MM.1S (cell line): Measurements from ENCODE around the gene CYP27C1.

Experiments
- DNase-seq: peaks from one replicate; pipeline ENCODE4 v3.0.0-alpha.2; 2015
- H2AFZ ChIP-seq: fragments of 300-600 bp; sonication (generic); 2 replicates; pipeline ENCODE4 v1.6.0; 2016; ENCODE audit warnings: antibody characterized with exemption, low read length
- H3F3A ChIP-seq: fragments of 300-600 bp; sonication (generic); 2 replicates; pipeline ENCODE4 v1.6.1; 2016; ENCODE audit warnings: mild to moderate bottlenecking, antibody characterized with exemption, low read length, moderate library complexity, mixed read lengths; ENCODE audit not compliant: insufficient read depth
- H3K27ac ChIP-seq: fragments of 300-600 bp; sonication (generic); 2 replicates; pipeline ENCODE4 v1.5.1; 2016; ENCODE audit warnings: mild to moderate bottlenecking, low read length
- H3K27me3 ChIP-seq: fragments of 300-600 bp; sonication (generic); replicated peaks from 2 replicates; pipeline ENCODE4 v1.6.0; 2016; ENCODE audit warnings: low read length; ENCODE audit not compliant: insufficient read depth
- H3K36me3 ChIP-seq: fragments of 300-600 bp; sonication (generic); replicated peaks from 2 replicates; pipeline ENCODE4 v1.6.1; 2016; ENCODE audit warnings: mild to moderate bottlenecking, low read length, mixed read lengths; ENCODE audit not compliant: insufficient read depth
- H3K4me1 ChIP-seq: fragments of 300-600 bp; sonication (generic); 2 replicates; pipeline ENCODE4 v1.6.1; 2016; ENCODE audit warnings: low read length, mixed read lengths
- H3K4me2 ChIP-seq: fragments of 300-600 bp; sonication (generic); 2 replicates; pipeline ENCODE4 v1.6.0; 2016; ENCODE audit warnings: low read depth, low read length
- H3K4me3 ChIP-seq: fragments of 300-600 bp; sonication (generic); 2 replicates; pipeline ENCODE4 v1.5.1; 2016; ENCODE audit warnings: low read length, mixed read lengths
- H3K79me2 ChIP-seq: fragments of 300-600 bp; sonication (generic); 2 replicates; pipeline ENCODE4 v1.6.1; 2016; ENCODE audit warnings: mixed run types, low read length, mixed read lengths
- H3K9ac ChIP-seq: fragments of 300-600 bp; sonication (generic); 2 replicates; pipeline ENCODE4 v1.6.1; 2016; ENCODE audit warnings: low read length, mixed read lengths
- H3K9me2 ChIP-seq: fragments of 300-600 bp; sonication (generic); replicated peaks from 2 replicates; pipeline ENCODE4 v1.6.1; 2016; ENCODE audit warnings: mild to moderate bottlenecking, low read length, mixed read lengths; ENCODE audit not compliant: insufficient read depth
- H3K9me3 ChIP-seq: fragments of 300-600 bp; sonication (generic); replicated peaks from 2 replicates; pipeline ENCODE4 v1.6.1; 2016; ENCODE audit warnings: mild to moderate bottlenecking, low read length, mixed read lengths; ENCODE audit not compliant: insufficient read depth
- H4K20me1 ChIP-seq: fragments of 300-600 bp; sonication (generic); 2 replicates; pipeline ENCODE4 v1.6.1; 2016; ENCODE audit warnings: mild to moderate bottlenecking, low read length, moderate library complexity, mixed read lengths; ENCODE audit not compliant: insufficient read depth
- CTCF ChIP-seq: fragments of 300-600 bp; sonication (generic); IDR thresholded peaks from 2 replicates; pipeline ENCODE4 v1.5.1; 2016; ENCODE audit warnings: antibody characterized with exemption, low read length, mixed read lengths
- EZH2 ChIP-seq: fragments of 300-600 bp; sonication (generic); optimal IDR thresholded peaks from 2 replicates; pipeline ENCODE3; 2017; ENCODE audit warnings: low read depth, mild to moderate bottlenecking, antibody characterized with exemption, low read length, mixed read lengths
- EZH2phosphoT487 ChIP-seq: fragments of 300-600 bp; sonication (generic); IDR thresholded peaks from 2 replicates; pipeline ENCODE4 v1.6.1; 2018; ENCODE audit warnings: antibody characterized with exemption, low read length

Gene CYP27C1

GRCh38 chr2:127181851-127182250, 38.2 kb downstream of the CYP27C1 start:
- no peak overlapping the region for H3K27ac ChIP-seq
- no peak overlapping the region for H3K4me2 ChIP-seq
- no peaks in the 10 kb centered on the region for H4K20me1 ChIP-seq
- no peaks in the 10 kb centered on the region for H3K27me3 ChIP-seq
- DNase-seq = no peak
- TF ChIP-seq EZH2phosphoT487 (no peak), EZH2 (no peak), CTCF (no peak)
- no peak overlapping the region for H2AFZ ChIP-seq
- no peaks in the 10 kb centered on the region for H3K9me3 ChIP-seq
- H3K9ac ChIP-seq = no peak overlapping the region
- no peaks in the 10 kb centered on the region for H3K36me3 ChIP-seq
- H3K9me2 ChIP-seq = no peaks in the 10 kb centered on the region
- no peaks in the 10 kb centered on the region for H3F3A ChIP-seq
- H3K4me3 ChIP-seq = no peak overlapping the region
- no peaks in the 10 kb centered on the region for H3K79me2 ChIP-seq
- H3K4me1 ChIP-seq = no peaks in the 10 kb centered on the region

- H3K9me3 ChIP-seq = no peaks in the 10 kb centered on the region
- no peaks in the 10 kb centered on the region for H3K79me2 ChIP-seq
- no peaks in the 10 kb centered on the region for H3F3A ChIP-seq
- H3K27me3 ChIP-seq = no peaks in the 10 kb centered on the region
- no peak overlapping the region for H3K9ac ChIP-seq
- no peak overlapping the region for H3K4me2 ChIP-seq
- H3K36me3 ChIP-seq = no peaks in the 10 kb centered on the region
- no peaks in the 10 kb centered on the region for H3K9me2 ChIP-seq
- TF ChIP-seq EZH2phosphoT487 (no peak), CTCF (no peak), EZH2 (no peak)
- H3K27ac ChIP-seq = no peak overlapping the region
- H4K20me1 ChIP-seq = no peaks in the 10 kb centered on the region
- H3K4me3 ChIP-seq = no peak overlapping the region
- H3K4me1 ChIP-seq = no peaks in the 10 kb centered on the region
- no peak for DNase-seq
- no peak overlapping the region for H2AFZ ChIP-seq
Observed at GRCh38 chr2:127179766-127180165, 40.3 kb downstream of the CYP27C1 start.

GRCh38 chr2:127177617-127178263, 42.4 kb downstream of the CYP27C1 start:
- Histone ChIP-seq H2AFZ (no peak overlapping the region), H3K4me1 (no peaks in the 10 kb centered on the region), H3K4me3 (no peak overlapping the region), H3K9me3 (no peaks in the 10 kb centered on the region), H3F3A (no peaks in the 10 kb centered on the region), H3K79me2 (no peaks in the 10 kb centered on the region), H3K4me2 (no peak overlapping the region), H3K27ac (no peak overlapping the region), H4K20me1 (no peaks in the 10 kb centered on the region), H3K36me3 (no peaks in the 10 kb centered on the region), H3K9me2 (no peaks in the 10 kb centered on the region), H3K27me3 (no peaks in the 10 kb centered on the region), H3K9ac (no peak overlapping the region)
- no peak for DNase-seq
- TF ChIP-seq EZH2phosphoT487 (no peak), CTCF (no peak)
